ENCODE measurements around the gene TOP1.

The TOP1 gene

GRCh38 chr20:41072915-41073314 lies 44.3 kb downstream of the TOP1 start:
- Mint-ChIP-seq H3K27me3 (ENCODE audit: low read depth) (no peaks in the 10 kb centered on the region), H3K27ac (peak overlapping the region; percentile 31), H3K9me3 (no peaks in the 10 kb centered on the region), H3K4me3 (peak overlapping the region; percentile 38), H3K4me1 (ENCODE audit: low read depth) (peaks cover 63% of the 10 kb centered on the region), H3K36me3 (ENCODE audit: low read depth) (peaks cover 21% of the 10 kb centered on the region)

GRCh38 chr20:41074441-41074840 lies 45.8 kb downstream of the TOP1 start:
- Mint-ChIP-seq H3K27me3 (ENCODE audit: low read depth) (no peaks in the 10 kb centered on the region), H3K4me3 (no peak overlapping the region), H3K9me3 (no peaks in the 10 kb centered on the region), H3K4me1 (ENCODE audit: low read depth) (peaks cover 71% of the 10 kb centered on the region), H3K36me3 (ENCODE audit: low read depth) (peaks cover 26% of the 10 kb centered on the region), H3K27ac (no peak overlapping the region)

- Mint-ChIP-seq H3K4me3 (peak overlapping the region; percentile 38), H3K27me3 (ENCODE audit: low read depth) (no peaks in the 10 kb centered on the region), H3K36me3 (ENCODE audit: low read depth) (peaks cover 35% of the 10 kb centered on the region), H3K9me3 (no peaks in the 10 kb centered on the region), H3K27ac (peak overlapping the region; percentile 86), H3K4me1 (ENCODE audit: low read depth) (peaks cover 72% of the 10 kb centered on the region)
Observed at GRCh38 chr20:41076776-41077175, 48.2 kb downstream of the TOP1 start.

GRCh38 chr20:41078329-41078728 lies 49.7 kb downstream of the TOP1 start:
- Mint-ChIP-seq H3K9me3 (no peaks in the 10 kb centered on the region), H3K4me3 (peak overlapping the region; percentile 38), H3K27me3 (ENCODE audit: low read depth) (no peaks in the 10 kb centered on the region), H3K36me3 (ENCODE audit: low read depth) (peaks cover 42% of the 10 kb centered on the region), H3K27ac (peak overlapping the region; percentile 66), H3K4me1 (ENCODE audit: low read depth) (peaks cover 67% of the 10 kb centered on the region)

GRCh38 chr20:41079066-41079465 lies 50.4 kb downstream of the TOP1 start:
- H3K36me3 Mint-ChIP-seq (ENCODE audit: low read depth), result peaks cover 49% of the 10 kb centered on the region
- no peaks in the 10 kb centered on the region for H3K9me3 Mint-ChIP-seq
- H3K27ac Mint-ChIP-seq, result no peak overlapping the region
- no peak overlapping the region for H3K4me3 Mint-ChIP-seq
- H3K4me1 Mint-ChIP-seq (ENCODE audit: low read depth), result peaks cover 64% of the 10 kb centered on the region
- H3K27me3 Mint-ChIP-seq (ENCODE audit: low read depth), result no peaks in the 10 kb centered on the region

- H3K9me3 Mint-ChIP-seq, result no peaks in the 10 kb centered on the region
- peaks cover 59% of the 10 kb centered on the region for H3K36me3 Mint-ChIP-seq (ENCODE audit: low read depth)
- no peaks in the 10 kb centered on the region for H3K27me3 Mint-ChIP-seq (ENCODE audit: low read depth)
- peaks cover 58% of the 10 kb centered on the region for H3K4me1 Mint-ChIP-seq (ENCODE audit: low read depth)
- H3K27ac Mint-ChIP-seq, result peak overlapping the region; percentile 2
- no peak overlapping the region for H3K4me3 Mint-ChIP-seq
Observed at GRCh38 chr20:41080866-41081265, 52.2 kb downstream of the TOP1 start.

- peaks cover 55% of the 10 kb centered on the region for H3K4me1 Mint-ChIP-seq (ENCODE audit: low read depth)
- no peaks in the 10 kb centered on the region for H3K9me3 Mint-ChIP-seq
- no peak overlapping the region for H3K4me3 Mint-ChIP-seq
- H3K36me3 Mint-ChIP-seq (ENCODE audit: low read depth), result peaks cover 57% of the 10 kb centered on the region
- H3K27me3 Mint-ChIP-seq (ENCODE audit: low read depth), result no peaks in the 10 kb centered on the region
- H3K27ac Mint-ChIP-seq, result peak overlapping the region; percentile 16
Observed at GRCh38 chr20:41081276-41081814, 52.7 kb downstream of the TOP1 start.

- Mint-ChIP-seq H3K9me3 (no peaks in the 10 kb centered on the region), H3K4me1 (ENCODE audit: low read depth) (peaks cover 54% of the 10 kb centered on the region), H3K27me3 (ENCODE audit: low read depth) (no peaks in the 10 kb centered on the region), H3K36me3 (ENCODE audit: low read depth) (peaks cover 56% of the 10 kb centered on the region), H3K27ac (no peak overlapping the region), H3K4me3 (no peak overlapping the region)
Observed at GRCh38 chr20:41082306-41082705, 53.7 kb downstream of the TOP1 start.

GRCh38 chr20:41085606-41086005 lies 57.0 kb downstream of the TOP1 start:
- Mint-ChIP-seq H3K36me3 (ENCODE audit: low read depth) (peaks cover 60% of the 10 kb centered on the region), H3K4me1 (ENCODE audit: low read depth) (peaks cover 40% of the 10 kb centered on the region), H3K4me3 (peak overlapping the region; percentile 3), H3K27me3 (ENCODE audit: low read depth) (no peaks in the 10 kb centered on the region), H3K9me3 (no peaks in the 10 kb centered on the region), H3K27ac (no peak overlapping the region)

- no peaks in the 10 kb centered on the region for H3K27me3 Mint-ChIP-seq (ENCODE audit: low read depth)
- peaks cover 31% of the 10 kb centered on the region for H3K4me1 Mint-ChIP-seq (ENCODE audit: low read depth)
- H3K4me3 Mint-ChIP-seq, result no peak overlapping the region
- H3K9me3 Mint-ChIP-seq, result no peaks in the 10 kb centered on the region
- H3K36me3 Mint-ChIP-seq (ENCODE audit: low read depth), result peaks cover 51% of the 10 kb centered on the region
- no peak overlapping the region for H3K27ac Mint-ChIP-seq
Observed at GRCh38 chr20:41086402-41087324, 58.0 kb downstream of the TOP1 start.

- Mint-ChIP-seq H3K27me3 (ENCODE audit: low read depth) (no peaks in the 10 kb centered on the region), H3K4me3 (no peak overlapping the region), H3K9me3 (no peaks in the 10 kb centered on the region), H3K27ac (no peak overlapping the region), H3K4me1 (ENCODE audit: low read depth) (peaks cover 26% of the 10 kb centered on the region), H3K36me3 (ENCODE audit: low read depth) (peaks cover 53% of the 10 kb centered on the region)
Observed at GRCh38 chr20:41087325-41087685, 58.7 kb downstream of the TOP1 start.

GRCh38 chr20:41087777-41088176 lies 59.2 kb downstream of the TOP1 start:
- H3K4me1 Mint-ChIP-seq (ENCODE audit: low read depth), result peaks cover 24% of the 10 kb centered on the region
- peaks cover 55% of the 10 kb centered on the region for H3K36me3 Mint-ChIP-seq (ENCODE audit: low read depth)
- H3K9me3 Mint-ChIP-seq, result no peaks in the 10 kb centered on the region
- H3K27ac Mint-ChIP-seq, result no peak overlapping the region
- H3K4me3 Mint-ChIP-seq, result no peak overlapping the region
- no peaks in the 10 kb centered on the region for H3K27me3 Mint-ChIP-seq (ENCODE audit: low read depth)

GRCh38 chr20:41089555-41089954 lies 60.9 kb downstream of the TOP1 start:
- H3K4me3 Mint-ChIP-seq, result no peak overlapping the region
- H3K4me1 Mint-ChIP-seq (ENCODE audit: low read depth), result peaks cover 16% of the 10 kb centered on the region
- H3K27ac Mint-ChIP-seq, result no peak overlapping the region
- H3K36me3 Mint-ChIP-seq (ENCODE audit: low read depth), result peaks cover 48% of the 10 kb centered on the region
- no peaks in the 10 kb centered on the region for H3K27me3 Mint-ChIP-seq (ENCODE audit: low read depth)
- H3K9me3 Mint-ChIP-seq, result no peaks in the 10 kb centered on the region

- H3K27ac Mint-ChIP-seq, result no peak overlapping the region
- H3K4me3 Mint-ChIP-seq, result no peak overlapping the region
- H3K4me1 Mint-ChIP-seq (ENCODE audit: low read depth), result peaks cover 9% of the 10 kb centered on the region
- H3K36me3 Mint-ChIP-seq (ENCODE audit: low read depth), result peaks cover 48% of the 10 kb centered on the region
- no peaks in the 10 kb centered on the region for H3K9me3 Mint-ChIP-seq
- no peaks in the 10 kb centered on the region for H3K27me3 Mint-ChIP-seq (ENCODE audit: low read depth)
Observed at GRCh38 chr20:41091927-41092326, 63.3 kb downstream of the TOP1 start.

GRCh38 chr20:41094353-41095055 lies 65.9 kb downstream of the TOP1 start:
- H3K36me3 Mint-ChIP-seq (ENCODE audit: low read depth), result peaks cover 45% of the 10 kb centered on the region
- H3K4me3 Mint-ChIP-seq, result no peak overlapping the region
- H3K4me1 Mint-ChIP-seq (ENCODE audit: low read depth), result peaks cover 6% of the 10 kb centered on the region
- H3K27me3 Mint-ChIP-seq (ENCODE audit: low read depth), result no peaks in the 10 kb centered on the region
- no peaks in the 10 kb centered on the region for H3K9me3 Mint-ChIP-seq
- no peak overlapping the region for H3K27ac Mint-ChIP-seq
